Neural cell (in vitro differentiated cells): Measurements from ENCODE around the gene F12. TPM values are rescaled to one million over a fixed set of nuclear protein-coding genes. Genes with fewer than 3 reads are reported as not detected.

Source experiments
- H2AFZ ChIP-seq: fragments of 200-600, 300-800 bp; sonication (generic), shearing (Covaris generic); 2 replicates; pipeline ENCODE4 v1.6.0; 2014; ENCODE audit warnings: low read depth, mild to moderate bottlenecking, antibody characterized with exemption, low read length, moderate library complexity
- H3F3A ChIP-seq: fragments of 200-600 bp; shearing (Covaris generic); 2 replicates; pipeline ENCODE4 v1.6.1; 2016; ENCODE audit warnings: mild to moderate bottlenecking, moderate library complexity, mixed read lengths, antibody characterized with exemption, low read length; ENCODE audit not compliant: insufficient read depth, poor library complexity, severe bottlenecking
- H3K27ac ChIP-seq: fragments of 200-600, 300-800 bp; sonication (generic), shearing (Covaris generic); 2 replicates; pipeline ENCODE4 v1.5.1; 2014; ENCODE audit warnings: mild to moderate bottlenecking, low read length, moderate library complexity
- H3K27me3 ChIP-seq: fragments of 300-800, 200-600 bp; sonication (generic), shearing (Covaris generic); 2 replicates; pipeline ENCODE4 v1.6.0; 2014; ENCODE audit warnings: mild to moderate bottlenecking, low read depth, low read length, moderate library complexity; ENCODE audit not compliant: insufficient read depth
- H3K36me3 ChIP-seq: fragments of 300-800, 200-600 bp; sonication (generic), shearing (Covaris generic); 2 replicates; pipeline ENCODE4 v1.5.1; 2014; ENCODE audit warnings: mild to moderate bottlenecking, antibody characterized with exemption, low read length, moderate library complexity; ENCODE audit not compliant: insufficient read depth
- H3K4me2 ChIP-seq: fragments of 300-800, 200-600 bp; sonication (generic), shearing (Covaris generic); 2 replicates; pipeline ENCODE4 v1.6.0; 2014; ENCODE audit warnings: mild to moderate bottlenecking, low read length
- H3K4me3 ChIP-seq: fragments of 300-800, 200-600 bp; sonication (generic), shearing (Covaris generic); 2 replicates; pipeline ENCODE4 v1.5.1; 2014; ENCODE audit warnings: mild to moderate bottlenecking, low read length, moderate library complexity
- H3K79me2 ChIP-seq: fragments of 200-600 bp; shearing (Covaris generic); replicated peaks from 2 replicates; pipeline ENCODE4 v1.6.0; 2014; ENCODE audit warnings: mild to moderate bottlenecking, low read length, moderate library complexity; ENCODE audit not compliant: insufficient read depth
- H3K9ac ChIP-seq: fragments of 300-800, 200-600 bp; sonication (generic), shearing (Covaris generic); 2 replicates; pipeline ENCODE4 v1.6.1; 2016; ENCODE audit warnings: mild to moderate bottlenecking, low read length, mixed read lengths
- H3K9me2 ChIP-seq: fragments of 200-600 bp; shearing (Covaris generic); 2 replicates; pipeline ENCODE4 v1.6.1; 2016; ENCODE audit warnings: mild to moderate bottlenecking, low read length, mixed read lengths; ENCODE audit not compliant: insufficient read depth
- H3K9me3 ChIP-seq: fragments of 200-600, 300-800 bp; sonication (generic), shearing (Covaris generic); 2 replicates; pipeline ENCODE4 v1.6.1; 2016; ENCODE audit warnings: mild to moderate bottlenecking, mixed run types, low read length, moderate library complexity, mixed read lengths
- H4K20me1 ChIP-seq: fragments of 200-600 bp; shearing (Covaris generic); 2 replicates; pipeline ENCODE4 v1.6.1; 2016; ENCODE audit warnings: mild to moderate bottlenecking, mixed run types; ENCODE audit not compliant: insufficient read depth
- CTCF ChIP-seq: fragments of 450-650 bp; IDR thresholded peaks from 2 replicates; pipeline ENCODE4 v1.5.1; 2014; ENCODE audit warnings: antibody characterized with exemption, mild to moderate bottlenecking, moderate library complexity; ENCODE audit not compliant: poor library complexity, severe bottlenecking
- EP300 ChIP-seq: fragments of 450-650 bp; conservative IDR thresholded peaks from 2 replicates; pipeline ENCODE4 v1.6.1; 2014; ENCODE audit warnings: antibody characterized with exemption, mild to moderate bottlenecking, moderate library complexity; ENCODE audit not compliant: poor library complexity, severe bottlenecking
- EZH2 ChIP-seq: fragments of 200-600, 300-800 bp; shearing (Covaris generic), sonication (generic); IDR thresholded peaks from 2 replicates; pipeline ENCODE4 v1.6.1; 2014; ENCODE audit warnings: antibody characterized with exemption, low read length, borderline replicate concordance, mild to moderate bottlenecking; ENCODE audit not compliant: insufficient read depth, poor library complexity, severe bottlenecking
- MXI1 ChIP-seq: fragments of 450-650 bp; conservative IDR thresholded peaks from 2 replicates; pipeline ENCODE4 v1.6.1; 2014; ENCODE audit warnings: antibody characterized with exemption, mild to moderate bottlenecking; ENCODE audit not compliant: poor library complexity, severe bottlenecking
- POLR2AphosphoS5 ChIP-seq: IDR thresholded peaks from 2 replicates; pipeline ENCODE4 v1.6.1; 2012
- RAD21 ChIP-seq: fragments of 450-650 bp; conservative IDR thresholded peaks from 2 replicates; pipeline ENCODE4 v1.6.1; 2014; ENCODE audit warnings: antibody characterized with exemption, mild to moderate bottlenecking, moderate library complexity
- REST ChIP-seq: IDR thresholded peaks from 2 replicates; pipeline ENCODE4 v1.6.1; 2012; ENCODE audit warnings: borderline replicate concordance
- SMC3 ChIP-seq: fragments of 450-650 bp; conservative IDR thresholded peaks from 2 replicates; pipeline ENCODE4 v1.6.1; 2014; ENCODE audit warnings: antibody characterized with exemption, mild to moderate bottlenecking, moderate library complexity; ENCODE audit not compliant: poor library complexity
- TAF1 ChIP-seq: IDR thresholded peaks from 2 replicates; pipeline ENCODE4 v1.6.1; 2012; ENCODE audit warnings: low read depth
- polyA plus RNA-seq: library from polyadenylated mRNA; depleted of rRNA; stranded (reverse); fragments of >200 nt; gene quantifications from 2 replicates; pipeline ENCODE4 v1.2.3, GENCODE V29; 2014

F12 gene
- polyA plus RNA-seq, 1 donor from 2014 or later: 1.4 TPM

GRCh38 chr5:177427211-177427822 lies 18.0 kb upstream of the F12 start:
- Histone ChIP-seq H3K79me2 (peaks cover 18% of the 10 kb centered on the region), H3K4me3 (peak overlapping the region; percentile 94), H4K20me1 (no peaks in the 10 kb centered on the region), H3K9ac (peak overlapping the region; percentile 83), H3K27ac (peak overlapping the region; percentile 47), H3K27me3 (no peaks in the 10 kb centered on the region), H2AFZ (no peak overlapping the region), H3K9me3 (no peaks in the 10 kb centered on the region), H3K9me2 (no peaks in the 10 kb centered on the region), H3K4me2 (peak overlapping the region; percentile 77), H3F3A (no peaks in the 10 kb centered on the region), H3K36me3 (no peaks in the 10 kb centered on the region)
- no peak for TF ChIP-seq EP300

GRCh38 chr5:177426566-177427210 lies 17.3 kb upstream of the F12 start, which contains the start of gene GRK6:
Gene GRK6 (plus strand): TSS chr5:177426676. CDS start chr5:177426846, 170 bp downstream.
- Histone ChIP-seq H4K20me1 (no peaks in the 10 kb centered on the region), H3K9ac (peak within 1 kb of the TSS; percentile 83), H3K4me3 (peak within 1 kb of the TSS; percentile 94), H3F3A (no peaks in the 10 kb centered on the region), H3K27me3 (no peaks in the 10 kb centered on the region), H2AFZ (peak within 1 kb of the TSS; percentile 73), H3K27ac (peak within 1 kb of the TSS; percentile 88), H3K79me2 (peaks cover 18% of the 10 kb centered on the region), H3K9me3 (no peaks in the 10 kb centered on the region), H3K9me2 (no peaks in the 10 kb centered on the region), H3K36me3 (no peaks in the 10 kb centered on the region), H3K4me2 (peak within 1 kb of the TSS; percentile 77)
- TF ChIP-seq MXI1 (peak; percentile 70), EP300 (no peak), POLR2AphosphoS5 (peak; percentile 40), SMC3 (peak; percentile 46), RAD21 (peak; percentile 51)

- Histone ChIP-seq H3K36me3 (no peaks in the 10 kb centered on the region), H2AFZ (peak overlapping the region; percentile 73), H3K27me3 (no peaks in the 10 kb centered on the region), H4K20me1 (no peaks in the 10 kb centered on the region), H3K9me2 (no peaks in the 10 kb centered on the region), H3F3A (no peaks in the 10 kb centered on the region), H3K9ac (peak overlapping the region; percentile 82), H3K79me2 (peaks cover 18% of the 10 kb centered on the region), H3K9me3 (no peaks in the 10 kb centered on the region), H3K4me2 (peak overlapping the region; percentile 46), H3K27ac (peak overlapping the region; percentile 88), H3K4me3 (peak overlapping the region; percentile 79)
- TF ChIP-seq TAF1 (peak; percentile 26), POLR2AphosphoS5 (peak; percentile 90), SMC3 (peak; percentile 48), EP300 (peak; percentile 38), CTCF (peak; percentile 16), RAD21 (peak; percentile 33), REST (peak; percentile 75), MXI1 (peak; percentile 51), EZH2 (no peak)
Measured at GRCh38 chr5:177425801-177426565, 16.6 kb upstream of the F12 start.
